ENCODE results near the gene LRBA. TPM values are rescaled to one million over a fixed set of nuclear protein-coding genes. Genes with fewer than 3 reads are reported as not detected.
A peak's percentile ranks its signal among the peaks of the same experiment; 100 is the strongest.
"Not testable (repeated sequence)": the region's sequence is repeated elsewhere in the genome, so short reads cannot be mapped to it uniquely, and the experiment has no call there.

Gene LRBA
- total RNA-seq, 3 donors from 2014 or later, result 52.0 to 68.5 (median 63.6) TPM

DNA sequence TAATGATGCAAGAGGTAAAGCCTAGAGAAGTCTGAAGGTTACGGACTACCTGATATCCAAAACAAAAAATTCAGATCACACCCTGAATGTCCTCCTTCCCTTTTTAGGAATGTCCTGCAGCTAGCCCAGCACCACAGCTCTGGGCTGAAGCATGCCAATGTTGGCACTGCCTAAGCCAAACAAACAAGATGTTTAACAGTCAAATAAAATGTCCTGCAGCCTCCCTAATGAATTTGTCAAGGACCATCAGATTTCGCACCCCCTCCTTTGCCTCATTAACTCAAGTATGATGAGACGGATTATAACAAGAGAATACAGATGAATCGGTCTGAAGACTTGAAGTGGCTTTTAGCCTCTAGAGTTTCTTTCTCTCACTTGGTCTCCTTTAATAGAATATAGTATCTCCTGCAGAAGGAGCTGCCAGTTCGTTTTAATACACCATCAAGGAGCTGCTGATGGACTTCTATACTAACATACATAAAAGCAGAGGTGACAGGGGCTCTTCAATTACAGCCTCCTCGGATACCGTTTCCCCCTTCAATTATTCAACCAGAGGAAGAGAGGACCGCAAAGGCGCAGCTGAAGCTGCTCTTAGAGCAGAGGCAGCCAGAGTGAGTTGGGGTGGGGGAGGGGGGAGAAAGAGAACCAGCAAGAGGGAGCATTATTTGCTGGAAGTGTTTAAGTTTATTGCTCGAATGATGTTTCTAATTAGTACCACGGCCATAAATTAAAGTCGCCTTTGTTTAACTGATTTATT is 436.2 kb downstream of the LRBA start:
- ATAC-seq (no peak), DNase-seq (no peak)
- Mint-ChIP-seq H3K4me3 (no peak overlapping the region), H3K9me3 (no peaks in the 10 kb centered on the region), H3K4me1 (ENCODE audit: low read depth) (peaks cover 4% of the 10 kb centered on the region), H3K27me3 (ENCODE audit: low read depth) (no peaks in the 10 kb centered on the region), H3K36me3 (ENCODE audit: insufficient read depth) (peaks cover 38% of the 10 kb centered on the region)

- no peak overlapping the region for H3K4me3 Mint-ChIP-seq
- peaks cover 10% of the 10 kb centered on the region for H3K4me1 Mint-ChIP-seq (ENCODE audit: low read depth)
- H3K27me3 Mint-ChIP-seq (ENCODE audit: low read depth), result no peaks in the 10 kb centered on the region
- peaks cover 30% of the 10 kb centered on the region for H3K36me3 Mint-ChIP-seq (ENCODE audit: insufficient read depth)
- ATAC-seq, result no peak
- no peaks in the 10 kb centered on the region for H3K9me3 Mint-ChIP-seq
- no peak for DNase-seq
Observed at GRCh38 chr4:150577796-150578195, 437.3 kb downstream of the LRBA start.

- no peak for DNase-seq
- H3K36me3 Mint-ChIP-seq (ENCODE audit: insufficient read depth), result peaks cover 9% of the 10 kb centered on the region
- H3K4me3 Mint-ChIP-seq, result no peak overlapping the region
- H3K27me3 Mint-ChIP-seq (ENCODE audit: low read depth), result no peaks in the 10 kb centered on the region
- no peaks in the 10 kb centered on the region for H3K9me3 Mint-ChIP-seq
- no peak for ATAC-seq
- peaks cover 11% of the 10 kb centered on the region for H3K4me1 Mint-ChIP-seq (ENCODE audit: low read depth)
Observed at GRCh38 chr4:150574678-150575077, 440.4 kb downstream of the LRBA start.

DNA sequence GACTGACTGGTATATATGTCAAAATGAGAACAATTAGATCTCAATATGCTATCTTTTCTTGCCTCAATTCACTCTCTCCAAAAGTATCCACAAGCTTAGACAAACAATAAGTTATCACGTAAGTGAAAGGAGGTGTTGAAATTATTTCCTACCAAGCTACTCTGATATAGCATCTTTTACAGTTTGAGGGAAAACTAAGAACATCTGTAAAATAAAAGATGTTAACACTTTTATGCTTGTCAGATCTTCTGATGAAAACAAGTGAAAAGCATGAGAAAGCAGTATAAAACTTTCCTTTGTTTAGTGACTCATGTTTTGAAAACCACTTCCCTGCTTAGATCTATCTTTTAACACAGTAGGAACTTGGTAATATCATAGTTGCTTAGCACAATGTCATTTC is 441.6 kb downstream of the LRBA start:
- peak in 1 of 2 donors; percentile 35 for ATAC-seq
- H3K36me3 Mint-ChIP-seq (ENCODE audit: insufficient read depth), result peaks cover 8% of the 10 kb centered on the region
- no peak overlapping the region for H3K4me3 Mint-ChIP-seq

GRCh38 chr4:150572704-150573504 is 442.2 kb downstream of the LRBA start:
- H3K27me3 Mint-ChIP-seq (ENCODE audit: low read depth), result no peaks in the 10 kb centered on the region
- ATAC-seq (no peak), DNase-seq (no peak)
- no peaks in the 10 kb centered on the region for H3K9me3 Mint-ChIP-seq
- H3K4me3 Mint-ChIP-seq, result no peak overlapping the region
- peaks cover 10% of the 10 kb centered on the region for H3K4me1 Mint-ChIP-seq (ENCODE audit: low read depth)
- H3K36me3 Mint-ChIP-seq (ENCODE audit: insufficient read depth), result peaks cover 8% of the 10 kb centered on the region

More for the DNA sequence above, 441.6 kb downstream of the LRBA start:
- no peaks in the 10 kb centered on the region for H3K9me3 Mint-ChIP-seq
- no peaks in the 10 kb centered on the region for H3K27me3 Mint-ChIP-seq (ENCODE audit: low read depth)
- no peak for DNase-seq
- peaks cover 10% of the 10 kb centered on the region for H3K4me1 Mint-ChIP-seq (ENCODE audit: low read depth)

DNA sequence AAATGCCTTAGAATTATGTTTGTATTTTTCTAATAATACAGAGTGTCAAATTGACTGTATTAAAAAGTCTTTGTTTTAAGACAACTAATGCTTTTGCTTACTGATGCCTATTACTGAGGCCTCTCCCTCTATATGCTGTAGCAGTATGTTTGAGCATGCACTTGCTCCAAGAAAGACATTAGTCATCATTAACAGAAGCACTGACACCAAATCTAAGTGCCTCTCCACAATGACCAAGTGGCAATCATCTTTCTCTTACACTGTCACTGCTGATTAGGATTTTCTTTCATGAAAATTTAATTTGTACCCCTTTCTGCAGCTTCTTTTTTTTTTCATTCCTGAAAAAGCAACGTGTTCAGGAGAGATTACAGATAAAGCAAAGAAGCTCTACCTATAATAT is 444.2 kb downstream of the LRBA start:
- H3K4me3 Mint-ChIP-seq, result no peak overlapping the region
- ATAC-seq (no peak), DNase-seq (no peak)
- no peaks in the 10 kb centered on the region for H3K27me3 Mint-ChIP-seq (ENCODE audit: low read depth)
- peaks cover 15% of the 10 kb centered on the region for H3K36me3 Mint-ChIP-seq (ENCODE audit: insufficient read depth)
- H3K9me3 Mint-ChIP-seq, result no peaks in the 10 kb centered on the region
- peaks cover 10% of the 10 kb centered on the region for H3K4me1 Mint-ChIP-seq (ENCODE audit: low read depth)

- Mint-ChIP-seq H3K36me3 (ENCODE audit: insufficient read depth) (peaks cover 18% of the 10 kb centered on the region), H3K4me3 (no peak overlapping the region), H3K27me3 (ENCODE audit: low read depth) (no peaks in the 10 kb centered on the region), H3K4me1 (ENCODE audit: low read depth) (peaks cover 10% of the 10 kb centered on the region), H3K9me3 (peaks cover 1% of the 10 kb centered on the region)
- DNase-seq (no peak), ATAC-seq (no peak)
Observed at GRCh38 chr4:150569998-150570535, 445.0 kb downstream of the LRBA start.

- H3K4me1 Mint-ChIP-seq (ENCODE audit: low read depth), result peaks cover 7% of the 10 kb centered on the region
- no peaks in the 10 kb centered on the region for H3K27me3 Mint-ChIP-seq (ENCODE audit: low read depth)
- H3K4me3 Mint-ChIP-seq, result no peak overlapping the region
- DNase-seq (no peak), ATAC-seq (no peak)
- H3K36me3 Mint-ChIP-seq (ENCODE audit: insufficient read depth), result peaks cover 22% of the 10 kb centered on the region
- peaks cover 3% of the 10 kb centered on the region for H3K9me3 Mint-ChIP-seq
Observed at GRCh38 chr4:150569384-150569987, 445.6 kb downstream of the LRBA start.

DNA sequence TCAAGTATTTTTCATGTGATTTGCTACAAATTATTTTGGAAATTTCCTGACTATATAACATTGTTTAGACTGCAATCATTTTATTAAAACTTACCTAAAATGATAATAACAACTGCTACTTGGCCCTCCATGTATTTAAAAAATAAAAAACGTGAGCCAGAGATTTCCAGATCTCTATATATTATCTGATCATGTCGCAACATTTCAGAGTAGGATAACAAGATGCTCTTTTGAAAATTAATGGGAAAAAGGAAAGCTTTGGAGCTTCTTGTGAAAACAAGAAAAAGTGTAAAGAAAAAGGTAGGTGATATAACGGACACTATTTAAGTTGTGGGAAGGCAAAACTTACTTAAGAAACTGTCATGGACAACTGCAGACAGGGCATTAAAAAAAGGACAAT is 448.0 kb downstream of the LRBA start:
- H3K4me1 Mint-ChIP-seq (ENCODE audit: low read depth), result no peaks in the 10 kb centered on the region
- ATAC-seq, result no peak
- peaks cover 3% of the 10 kb centered on the region for H3K9me3 Mint-ChIP-seq
- H3K27me3 Mint-ChIP-seq (ENCODE audit: low read depth), result no peaks in the 10 kb centered on the region
- DNase-seq, result no peak
- H3K36me3 Mint-ChIP-seq (ENCODE audit: insufficient read depth), result peaks cover 33% of the 10 kb centered on the region
- H3K4me3 Mint-ChIP-seq, result no peak overlapping the region

DNA sequence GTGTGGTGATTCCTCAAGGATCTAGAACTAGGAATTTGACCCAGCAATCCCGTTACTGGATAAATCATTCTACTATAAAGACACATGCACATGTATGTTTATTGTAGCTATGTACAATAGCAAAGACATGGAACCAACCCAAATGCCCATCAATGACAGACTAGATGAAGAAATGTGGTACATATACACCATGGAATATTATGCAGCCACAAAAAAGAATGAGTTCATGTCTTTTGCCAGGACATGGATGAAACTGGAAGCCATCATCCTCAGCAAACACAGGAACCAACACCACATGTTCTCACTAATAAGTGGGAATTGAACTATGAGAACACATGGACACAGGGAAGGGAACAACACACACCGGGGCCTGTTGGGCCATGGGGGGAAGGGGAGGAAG is 450.1 kb downstream of the LRBA start:
- not testable (repeated sequence) for DNase-seq; ATAC-seq; H3K9me3 Mint-ChIP-seq; H3K27me3 Mint-ChIP-seq (ENCODE audit: low read depth); H3K4me3 Mint-ChIP-seq; H3K4me1 Mint-ChIP-seq (ENCODE audit: low read depth)
- H3K36me3 Mint-ChIP-seq (ENCODE audit: insufficient read depth), result peaks cover 41% of the 10 kb centered on the region

DNA sequence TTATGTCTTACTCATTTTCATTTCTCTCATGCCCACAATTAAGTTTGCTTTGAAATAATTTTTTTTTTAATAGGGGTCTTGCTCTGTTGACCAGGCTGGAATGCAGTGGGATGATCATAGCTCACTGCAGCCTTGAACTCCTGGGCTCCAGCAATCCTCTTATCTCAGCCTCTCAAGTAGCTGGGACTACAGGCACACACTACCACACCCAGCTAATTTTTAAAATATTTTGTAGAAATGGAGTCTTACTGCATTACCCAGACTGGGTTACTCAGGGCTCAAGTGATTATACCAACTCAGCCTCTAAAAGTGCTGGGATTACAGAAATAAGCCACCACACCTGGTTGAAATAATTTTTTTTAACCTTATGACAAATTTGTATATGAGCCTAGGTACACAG is 452.3 kb downstream of the LRBA start:
- peaks cover 38% of the 10 kb centered on the region for H3K36me3 Mint-ChIP-seq (ENCODE audit: insufficient read depth)
- no peaks in the 10 kb centered on the region for H3K4me1 Mint-ChIP-seq (ENCODE audit: low read depth)
- H3K27me3 Mint-ChIP-seq (ENCODE audit: low read depth), result no peaks in the 10 kb centered on the region
- ATAC-seq (no peak), DNase-seq (no peak)
- H3K9me3 Mint-ChIP-seq, result peaks cover 3% of the 10 kb centered on the region
- H3K4me3 Mint-ChIP-seq, result no peak overlapping the region

- Mint-ChIP-seq H3K4me3 (no peak overlapping the region), H3K9me3 (peaks cover 3% of the 10 kb centered on the region), H3K36me3 (ENCODE audit: insufficient read depth) (peaks cover 38% of the 10 kb centered on the region), H3K4me1 (ENCODE audit: low read depth) (no peaks in the 10 kb centered on the region), H3K27me3 (ENCODE audit: low read depth) (no peaks in the 10 kb centered on the region)
- ATAC-seq (no peak), DNase-seq (no peak)
Observed at GRCh38 chr4:150562250-150562649, 452.8 kb downstream of the LRBA start.

DNA sequence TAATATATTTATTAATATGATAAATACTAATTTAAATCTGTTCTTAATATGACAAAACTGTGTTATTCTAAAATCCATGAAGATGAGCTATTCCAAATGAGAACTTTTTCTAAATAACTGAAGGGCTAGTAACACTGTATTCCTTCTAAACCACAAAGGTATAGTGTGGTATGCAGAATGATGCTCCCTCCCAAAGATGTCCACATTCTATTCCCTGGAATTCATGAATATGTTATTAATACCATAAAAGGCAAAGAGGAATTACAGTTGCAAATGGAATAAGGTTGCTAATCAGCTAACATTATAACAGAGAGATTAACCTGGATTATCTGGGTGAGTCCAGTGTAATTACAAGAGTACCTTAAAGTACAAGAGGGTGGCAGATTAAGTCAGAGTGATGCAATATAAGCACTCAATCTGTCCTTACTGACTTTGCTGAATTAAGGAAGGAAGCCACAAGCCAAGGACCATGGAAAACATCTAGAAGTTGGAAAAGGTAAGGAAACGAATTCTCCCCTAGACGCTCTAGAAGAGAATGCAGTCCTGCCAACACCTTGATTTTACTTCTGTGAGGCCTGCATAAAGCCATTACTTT is 453.8 kb downstream of the LRBA start:
- H3K4me3 Mint-ChIP-seq, result no peak overlapping the region
- H3K36me3 Mint-ChIP-seq (ENCODE audit: insufficient read depth), result peaks cover 40% of the 10 kb centered on the region
- H3K4me1 Mint-ChIP-seq (ENCODE audit: low read depth), result no peaks in the 10 kb centered on the region
- H3K27me3 Mint-ChIP-seq (ENCODE audit: low read depth), result no peaks in the 10 kb centered on the region
- ATAC-seq (no peak), DNase-seq (no peak)
- H3K9me3 Mint-ChIP-seq, result peaks cover 3% of the 10 kb centered on the region

DNA sequence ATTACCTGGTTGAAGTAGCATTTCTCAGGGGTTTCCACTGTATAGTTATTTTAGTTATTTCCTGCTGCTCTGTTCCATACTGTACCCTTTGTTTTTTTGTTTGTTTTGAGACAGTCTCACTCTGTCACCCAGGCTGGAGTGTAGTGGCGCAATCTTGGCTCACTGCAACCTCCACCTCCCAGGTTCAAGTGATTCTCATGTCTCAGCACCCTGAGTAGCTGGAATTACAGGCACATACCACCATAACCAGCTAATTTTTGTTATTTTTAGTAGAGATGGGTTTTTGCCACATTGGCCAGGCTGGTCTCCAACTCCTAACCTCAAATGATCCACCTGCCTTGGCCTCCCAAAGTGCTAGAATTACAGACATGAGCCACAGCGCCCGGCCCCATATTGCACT is 457.3 kb downstream of the LRBA start:
- peaks cover 35% of the 10 kb centered on the region for H3K36me3 Mint-ChIP-seq (ENCODE audit: insufficient read depth)
- H3K27me3 Mint-ChIP-seq (ENCODE audit: low read depth); DNase-seq; H3K4me3 Mint-ChIP-seq; H3K9me3 Mint-ChIP-seq; H3K4me1 Mint-ChIP-seq (ENCODE audit: low read depth); ATAC-seq: not testable (repeated sequence)

Measured in activated T-cell treated with anti-CD3 and anti-CD28 coated beads, Interleukin-2, amount 50 U/mL, for 4 hours (primary cell).